A673 (cell line): ENCODE data around the gene CUBN. TPM values are rescaled to one million over a fixed set of nuclear protein-coding genes. Genes with fewer than 3 reads are reported as not detected.

ENCODE experiments used
- BruUV-seq: library from RNA; stranded (reverse); fragments of 400-500 nt; replicated peaks from 2 replicates; lab custom pipeline; 2021; lab: Mats Ljungman, UMichigan
- CTCF ChIA-PET: fragments of 300-600 bp; sonication (Branson Sonifier 250); formaldehyde crosslinking; loops from one replicate; lab custom pipeline; 2022; ENCODE audit warnings: antibody characterized with exemption; lab: Charles Lee
- POLR2A ChIA-PET: fragments of 300-600 bp; sonication (Branson Sonifier 250); formaldehyde crosslinking; loops from one replicate; lab custom pipeline; 2022; ENCODE audit warnings: antibody characterized with exemption; ENCODE audit not compliant: low non-redundant PET; lab: Charles Lee
- DNase-seq: peaks from one replicate; pipeline ENCODE4 v3.0.0-alpha.2; 2015; ENCODE audit warnings: low spot score
- H3K27ac ChIP-seq: fragments of 200-600 bp; sonication (generic); 2 replicates; pipeline ENCODE4 v1.5.1; 2016; ENCODE audit warnings: mixed run types, low read depth, mild to moderate bottlenecking, mixed read lengths, antibody characterized with exemption, low read length; ENCODE audit not compliant: poor library complexity, severe bottlenecking
- H3K27me3 ChIP-seq: fragments of 200-600 bp; sonication (generic); replicated peaks from 2 replicates; pipeline ENCODE4 v1.6.1; 2017; ENCODE audit warnings: mixed run types, low read depth, mild to moderate bottlenecking, mixed read lengths, antibody characterized with exemption, low read length; ENCODE audit not compliant: insufficient read depth, poor library complexity
- H3K36me3 ChIP-seq: fragments of 200-600 bp; sonication (generic); 2 replicates; pipeline ENCODE4 v1.6.1; 2016; ENCODE audit warnings: mixed run types, mild to moderate bottlenecking, mixed read lengths, antibody characterized with exemption, low read length; ENCODE audit not compliant: insufficient read depth, poor library complexity, severe bottlenecking
- H3K4me1 ChIP-seq: fragments of 200-600 bp; sonication (generic); 2 replicates; pipeline ENCODE4 v1.6.1; 2017; ENCODE audit warnings: mixed run types, mild to moderate bottlenecking, mixed read lengths, antibody characterized with exemption, low read length; ENCODE audit not compliant: insufficient read depth, poor library complexity, severe bottlenecking
- H3K4me3 ChIP-seq: fragments of 200-600 bp; sonication (generic); 2 replicates; pipeline ENCODE4 v1.5.1; 2016; ENCODE audit warnings: low read depth, mixed run types, mild to moderate bottlenecking, mixed read lengths, low read length; ENCODE audit not compliant: poor library complexity, severe bottlenecking
- H3K9me3 ChIP-seq: fragments of 200-600 bp; sonication (generic); 2 replicates; pipeline ENCODE4 v1.6.1; 2016; ENCODE audit warnings: mixed run types, low read depth, mild to moderate bottlenecking, mixed read lengths, antibody characterized with exemption, low read length; ENCODE audit not compliant: poor library complexity, severe bottlenecking
- EZH2 ChIP-seq: fragments of 200-600 bp; sonication (generic); IDR thresholded peaks from 2 replicates; pipeline ENCODE4 v1.6.1; 2017; ENCODE audit warnings: borderline replicate concordance, low read depth, mild to moderate bottlenecking, mixed read lengths, antibody characterized with exemption, low read length; ENCODE audit not compliant: poor library complexity, severe bottlenecking
- intact Hi-C: fragments of 100-400 bp; cut with micrococcal nuclease; formaldehyde crosslinking; loops from one replicate; pipeline ENCODE4 v1.10.0; 2022; ENCODE audit not compliant: unreplicated experiment
- total RNA-seq: library from RNA; stranded (reverse); gene quantifications from 2 replicates; pipeline ENCODE4 v1.2.3, GENCODE V29; 2021
- TF ChIP-seq, protein P1 (sequence below): fragments of 300-800, 200-600 bp; sonication (generic); conservative IDR thresholded peaks from 2 replicates; pipeline ENCODE4 v1.5.1; 2017; ENCODE audit warnings: low read depth, mild to moderate bottlenecking, antibody characterized with exemption, low read length, moderate library complexity, mixed read lengths

Gene CUBN
- total RNA-seq, 1 experiment from 2014 or later = 3.4 TPM

DNA sequence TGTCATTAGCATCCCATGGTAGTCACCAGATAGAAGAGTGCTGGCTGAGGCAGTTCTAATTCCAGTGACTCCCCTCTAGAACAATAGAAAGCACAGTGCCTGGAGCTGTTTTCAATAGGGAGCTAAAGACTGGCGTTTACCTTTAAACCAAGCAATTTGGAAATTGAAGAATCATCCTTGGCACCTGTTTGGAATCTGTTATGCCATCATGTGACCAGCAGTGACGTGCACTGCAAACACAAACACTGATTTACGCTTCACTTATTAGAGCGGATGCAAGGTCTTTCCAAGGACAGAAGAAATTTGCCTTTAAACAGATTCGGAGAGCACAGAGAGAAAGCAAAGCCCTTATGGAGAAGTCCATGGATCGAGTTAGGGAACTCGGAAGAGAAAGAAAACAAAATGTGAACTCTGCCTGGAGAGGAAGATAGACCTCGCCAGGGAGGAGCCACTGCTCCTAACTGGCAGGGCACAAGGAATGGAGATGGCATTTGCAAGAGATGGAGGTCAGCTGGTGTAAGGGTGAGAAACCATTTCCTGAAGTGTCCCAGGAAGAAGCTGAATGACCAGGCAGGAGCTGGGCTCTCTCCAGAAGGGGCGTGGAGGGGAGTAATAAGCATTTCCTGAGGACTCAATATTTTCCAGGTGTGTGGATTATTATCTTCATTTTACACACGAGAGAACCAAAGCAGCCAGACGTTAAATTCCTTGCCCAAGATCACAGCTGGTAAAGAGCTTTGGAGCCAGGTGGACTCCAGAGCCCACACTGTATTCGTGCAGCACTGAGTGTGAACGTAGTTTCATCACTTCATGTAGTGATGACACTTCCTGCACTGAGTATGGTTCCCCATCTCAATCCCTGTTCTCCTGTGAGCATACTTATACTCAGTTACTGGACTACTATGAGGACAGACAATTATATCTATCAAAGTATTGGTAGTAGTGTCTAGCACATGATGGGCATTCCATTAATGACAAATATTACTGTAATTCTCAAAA is 97.7 kb downstream of the CUBN start:
- TF ChIP-seq EZH2 = no peak
- TF ChIP-seq, protein P1, sequence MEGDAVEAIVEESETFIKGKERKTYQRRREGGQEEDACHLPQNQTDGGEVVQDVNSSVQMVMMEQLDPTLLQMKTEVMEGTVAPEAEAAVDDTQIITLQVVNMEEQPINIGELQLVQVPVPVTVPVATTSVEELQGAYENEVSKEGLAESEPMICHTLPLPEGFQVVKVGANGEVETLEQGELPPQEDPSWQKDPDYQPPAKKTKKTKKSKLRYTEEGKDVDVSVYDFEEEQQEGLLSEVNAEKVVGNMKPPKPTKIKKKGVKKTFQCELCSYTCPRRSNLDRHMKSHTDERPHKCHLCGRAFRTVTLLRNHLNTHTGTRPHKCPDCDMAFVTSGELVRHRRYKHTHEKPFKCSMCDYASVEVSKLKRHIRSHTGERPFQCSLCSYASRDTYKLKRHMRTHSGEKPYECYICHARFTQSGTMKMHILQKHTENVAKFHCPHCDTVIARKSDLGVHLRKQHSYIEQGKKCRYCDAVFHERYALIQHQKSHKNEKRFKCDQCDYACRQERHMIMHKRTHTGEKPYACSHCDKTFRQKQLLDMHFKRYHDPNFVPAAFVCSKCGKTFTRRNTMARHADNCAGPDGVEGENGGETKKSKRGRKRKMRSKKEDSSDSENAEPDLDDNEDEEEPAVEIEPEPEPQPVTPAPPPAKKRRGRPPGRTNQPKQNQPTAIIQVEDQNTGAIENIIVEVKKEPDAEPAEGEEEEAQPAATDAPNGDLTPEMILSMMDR = no peak
- no peak overlapping the region for H3K4me3 ChIP-seq
- H3K27me3 ChIP-seq = no peaks in the 10 kb centered on the region
- peak overlapping the region; percentile 5 for H3K27ac ChIP-seq
- ChIA-PET POLR2A (no interaction called here), CTCF (no interaction called here)
- H3K4me1 ChIP-seq = peaks cover 49% of the 10 kb centered on the region
- no peak for DNase-seq
- intact Hi-C loops = no loop called here
- H3K36me3 ChIP-seq = no peaks in the 10 kb centered on the region
- BruUV-seq = no TSS peak
- H3K9me3 ChIP-seq = no peaks in the 10 kb centered on the region

DNA sequence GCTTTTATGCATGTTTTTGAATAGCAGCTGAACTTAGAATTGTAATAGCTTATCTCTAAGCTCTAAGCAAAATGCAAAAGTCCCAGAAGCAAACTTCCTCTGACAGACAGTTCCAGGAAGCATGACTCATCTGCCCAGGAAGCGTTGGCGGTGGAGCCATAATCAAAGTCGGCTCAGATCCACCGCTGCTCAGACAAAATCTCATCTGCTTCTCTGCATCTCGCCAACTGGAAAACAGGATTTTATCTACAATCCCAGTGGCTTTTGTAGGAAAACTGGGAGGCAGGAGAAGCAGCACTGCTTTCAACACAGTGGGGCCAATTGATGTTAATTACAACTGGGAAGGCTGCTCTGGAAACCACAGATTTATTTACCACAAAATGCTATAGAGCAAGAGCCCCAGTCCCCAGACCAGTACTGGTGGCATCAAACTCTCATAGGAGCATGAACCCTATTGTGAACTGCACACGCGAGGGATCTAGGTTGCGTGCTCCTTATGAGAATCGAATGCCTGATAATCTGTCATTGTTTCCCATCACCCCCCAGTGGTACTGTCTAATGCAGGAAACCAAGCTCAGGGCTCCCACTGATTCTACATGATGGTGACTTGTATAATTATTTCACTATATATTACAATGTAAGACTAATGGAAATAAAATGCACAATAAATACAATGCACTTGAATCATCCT is 99.9 kb downstream of the CUBN start:
- POLR2A ChIA-PET = no interaction called here
- CTCF ChIA-PET = interaction anchor here (0.8 kb wide), 1 partner anchor 199 kb away, joined by 3 read pairs; no protein-coding TSS in a partner anchor

DNA sequence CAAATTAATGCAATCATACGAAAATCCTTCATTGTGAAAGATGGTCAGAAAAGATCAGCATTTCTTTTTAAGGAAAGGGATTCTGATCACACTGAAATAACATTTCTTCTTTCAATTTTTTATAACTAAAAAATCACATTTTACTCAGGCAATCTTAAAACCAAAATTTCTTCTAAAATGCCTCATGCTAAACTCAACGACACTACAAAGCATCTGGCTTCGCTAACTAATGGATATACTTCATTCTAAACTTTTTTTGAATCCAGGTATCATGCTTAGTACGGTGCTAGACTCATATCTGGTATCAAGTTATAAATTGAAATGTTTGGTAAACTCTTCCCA is 100.4 kb downstream of the CUBN start:
- TF ChIP-seq EZH2 = no peak
- intact Hi-C loops = loop anchor here (5.0 kb wide), 3 partner anchors 38 to 203 kb away; no protein-coding TSS in a partner anchor
- Histone ChIP-seq H3K4me1 (peaks cover 74% of the 10 kb centered on the region), H3K36me3 (no peaks in the 10 kb centered on the region), H3K27ac (peak overlapping the region; percentile 84), H3K9me3 (no peaks in the 10 kb centered on the region), H3K27me3 (no peaks in the 10 kb centered on the region), H3K4me3 (peak overlapping the region; percentile 8)
- DNase-seq = no peak
- POLR2A ChIA-PET = no interaction called here
- CTCF ChIA-PET = interaction anchor here (0.8 kb wide), 1 partner anchor 200 kb away, joined by 3 read pairs; no protein-coding TSS in a partner anchor
- BruUV-seq = TSS peak; percentile 69

More for the DNA sequence above, 99.9 kb downstream of the CUBN start:
- no peaks in the 10 kb centered on the region for H3K27me3 ChIP-seq
- TSS peak; percentile 52 for BruUV-seq
- peak; percentile 97 for DNase-seq
- no peaks in the 10 kb centered on the region for H3K9me3 ChIP-seq
- intact Hi-C loops = loop anchor here (5.0 kb wide), 3 partner anchors 38 to 203 kb away; no protein-coding TSS in a partner anchor
- H3K4me3 ChIP-seq = peak overlapping the region; percentile 8
- no peaks in the 10 kb centered on the region for H3K36me3 ChIP-seq
- H3K27ac ChIP-seq = peak overlapping the region; percentile 84
- TF ChIP-seq EZH2 = no peak
- TF ChIP-seq, protein P1 = no peak
- H3K4me1 ChIP-seq = peaks cover 69% of the 10 kb centered on the region
